ENCODE data around the gene PNPT1. TPM values are rescaled to one million over a fixed set of nuclear protein-coding genes. Genes with fewer than 3 reads are reported as not detected.

PNPT1 gene
- total and polyA plus RNA-seq, 2 of the 8 experiments (the other 6 are each of a cell fraction or from before 2014, with no cell fraction given): 8.3 to 40.2 TPM

- H3K14ac ChIP-seq (ENCODE audit: insufficient read length): no peak overlapping the region
- H3K4me2 ChIP-seq (ENCODE audit: insufficient read depth in 1 of 2, low read depth in 2 of 2, low read length in 2 of 2): 0 out of 4 replicates have a peak overlapping the region, but pooled peaks of 1 of the 2 experiments have one; percentile 26
- H4K8ac ChIP-seq (ENCODE audit: extremely low read depth, insufficient read depth, low read length): no peak overlapping the region
- no peak overlapping the region for H2BK12ac ChIP-seq (ENCODE audit: low read depth, low read length)
- no peak overlapping the region for H2AFZ ChIP-seq (ENCODE audit: low read length)
- H2BK20ac ChIP-seq (ENCODE audit: low read length): no peak overlapping the region
- H4K91ac ChIP-seq (replicated peaks; ENCODE audit: insufficient read length, low read length): no peak overlapping the region
- DNase-seq (ENCODE audit: low read depth in 1 of 2, low spot score in 2 of 2) (no peak), FAIRE-seq (no peak)
- 0 out of 2 replicates have a peak, but pooled peaks cover 5% of the 10 kb centered on the region for H3K23me2 ChIP-seq (ENCODE audit: low read depth, low read length)
- no peak overlapping the region for H2BK120ac ChIP-seq (replicated peaks; ENCODE audit: low read depth, low read length)
- H3K9me3 ChIP-seq (ENCODE audit: insufficient read depth in 2 of 2, low read depth in 1 of 2, low read length in 1 of 2): no peaks in the 10 kb centered on the region
- no peak overlapping the region for H4K5ac ChIP-seq (ENCODE audit: insufficient read length, low read depth, low read length)
- no peak overlapping the region for H3K9ac ChIP-seq (replicated peaks in 1 of 4; ENCODE audit: extremely low read depth in 1 of 4, low read depth in 3 of 4, low read length in 3 of 4)
- no peak overlapping the region for H3K18ac ChIP-seq (ENCODE audit: extremely low read depth, low read length)
- TF ChIP-seq BCL11A (IDR thresholded peaks at IDR 0.05; ENCODE audit: low read depth in 2 of 2, low read length in 2 of 2): no peak
- peak in 1 of 2 experiments; percentile 31; a peak in 2 of 4 replicates for TF ChIP-seq RAD21 (IDR thresholded peaks at IDR 0.05 in 1 of 2, conservative IDR thresholded peaks at IDR 0.05 in 1 of 2; ENCODE audit: low read depth in 2 of 2, low read length in 2 of 2)
- peak; percentile 40 to 72 (median 70) for TF ChIP-seq CTCF (IDR thresholded peaks at IDR 0.05; ENCODE audit: control extremely low read depth in 1 of 3, insufficient read depth in 1 of 3, low read depth in 1 of 3, low read length in 3 of 3)
- TF ChIP-seq JUND (IDR thresholded peaks at IDR 0.05; ENCODE audit: low read length): no peak
- no peaks in the 10 kb centered on the region for H3K27me3 ChIP-seq (replicated peaks in 1 of 4; ENCODE audit: control insufficient read depth in 3 of 4, extremely low read depth in 1 of 4, insufficient read depth in 3 of 4, low read length in 3 of 4)
- H3K23ac ChIP-seq (ENCODE audit: insufficient read length): no peak overlapping the region
- H3K4me1 ChIP-seq (replicated peaks in 1 of 4; ENCODE audit: control insufficient read depth in 3 of 4, insufficient read depth in 4 of 4, low read length in 3 of 4): peaks cover 0 to 3% (median 0%) of the 10 kb centered on the region in 4 experiments; a peak in 1 of 7 replicates
- ChIA-PET POLR2A (ENCODE audit: partially characterized antibody) (no interaction called here), CTCF (ENCODE audit: partially characterized antibody) (interaction anchor here (0.6 to 3.2 kb wide), 10 partner anchors 12 to 1063 kb away, joined by 3 to 8 read pairs (median 4); no protein-coding TSS in a partner anchor)
- no peak overlapping the region for H3K56ac ChIP-seq (replicated peaks; ENCODE audit: insufficient read length, low read depth, low read length)
- no peak overlapping the region for H3K4ac ChIP-seq (replicated peaks; ENCODE audit: insufficient read length, low read depth, low read length)
- no peak overlapping the region for H3K4me3 ChIP-seq (ENCODE audit: extremely low read depth in 1 of 4, insufficient read depth in 2 of 4, low read depth in 3 of 4, low read length in 4 of 4)
- H4K20me1 ChIP-seq (replicated peaks in 1 of 2; ENCODE audit: control insufficient read depth in 1 of 2, insufficient read depth in 2 of 2, low read length in 2 of 2): peaks cover 0 to 9% of the 10 kb centered on the region in 2 experiments
- no peak overlapping the region for H3K27ac ChIP-seq (ENCODE audit: low read depth, low read length)
- H3K79me2 ChIP-seq (ENCODE audit: control insufficient read depth in 1 of 2, insufficient read depth in 2 of 2, low read length in 2 of 2): peaks cover 11 to 61% of the 10 kb centered on the region in 2 experiments
- H2BK15ac ChIP-seq (ENCODE audit: low read length): no peak overlapping the region
- H2BK5ac ChIP-seq (ENCODE audit: low read depth, low read length): no peak overlapping the region
- H2AK5ac ChIP-seq (ENCODE audit: low read depth, low read length): no peak overlapping the region
- peaks cover 0 to 2% (median 0%) of the 10 kb centered on the region in 4 experiments; a peak in 1 of 8 replicates for H3K36me3 ChIP-seq (ENCODE audit: control insufficient read depth in 2 of 4, insufficient read depth in 4 of 4, low read length in 3 of 4)
- 62% methylated on average over 3 of the region's 3 CpGs; no CpG with 5 or more reads in 1 of the 2 experiments for WGBS, 2 experiments (ENCODE audit: extremely low coverage in 1 of 2, insufficient coverage in 1 of 2, insufficient read length in 1 of 2, insufficient replicate concordance in 2 of 2, low coverage in 1 of 2, low lambda C conversion rate in 2 of 2, missing lambda C conversion rate in 1 of 2)
- H3K79me1 ChIP-seq (ENCODE audit: low read depth, low read length): peaks cover 8% of the 10 kb centered on the region; the same call in 1 of the 2 replicates
Measured at GRCh38 chr2:55620123-55620779, 73.4 kb downstream of the PNPT1 start.
